Endodermal cell (in vitro differentiated cells): Measurements from ENCODE around the gene CLEC4G. TPM values are rescaled to one million over a fixed set of nuclear protein-coding genes. Genes with fewer than 3 reads are reported as not detected.

Source experiments
- DNase-seq: peaks from one replicate; pipeline ENCODE4 v3.0.0-alpha.2; 2017
- H3K27ac ChIP-seq: 2 replicates; pipeline ENCODE4 v1.5.1; 2013; ENCODE audit warnings: mild to moderate bottlenecking, low read depth, low read length, moderate library complexity
- H3K27me3 ChIP-seq: 2 replicates; pipeline ENCODE4 v1.6.1; 2013; ENCODE audit warnings: mild to moderate bottlenecking, low read length, moderate library complexity; ENCODE audit not compliant: insufficient read depth, control insufficient read depth, poor library complexity, severe bottlenecking
- H3K36me3 ChIP-seq: 2 replicates; pipeline ENCODE4 v1.7.0; 2013; ENCODE audit warnings: mild to moderate bottlenecking, low read length, moderate library complexity; ENCODE audit not compliant: control insufficient read depth, insufficient read depth
- H3K4me1 ChIP-seq: one replicate; pipeline ENCODE4 v1.7.0; 2013; ENCODE audit warnings: low read length; ENCODE audit not compliant: control insufficient read depth, insufficient read depth
- H3K4me3 ChIP-seq: 2 replicates; pipeline ENCODE4 v1.5.1; 2013; ENCODE audit warnings: mild to moderate bottlenecking, low read length, moderate library complexity
- H3K9ac ChIP-seq: 2 replicates; pipeline ENCODE4 v1.6.1; 2013; ENCODE audit warnings: mild to moderate bottlenecking, low read length, moderate library complexity; ENCODE audit not compliant: poor library complexity, severe bottlenecking; ENCODE audit errors: extremely low read depth
- H3K9me3 ChIP-seq: 2 replicates; pipeline ENCODE4 v1.6.1; 2013; ENCODE audit warnings: mild to moderate bottlenecking, low read length, moderate library complexity; ENCODE audit not compliant: control insufficient read depth
- H3K27ac Mint-ChIP-seq: 2 replicates; pipeline ENCODE4 v1.8.0; 2020; ENCODE audit warnings: mixed read lengths
- H3K27me3 Mint-ChIP-seq: 2 replicates; pipeline ENCODE4 v1.8.0; 2021; ENCODE audit warnings: mild to moderate bottlenecking, mixed read lengths; ENCODE audit not compliant: insufficient read depth
- H3K36me3 Mint-ChIP-seq: 2 replicates; pipeline ENCODE4 v1.8.0; 2020; ENCODE audit warnings: low read depth, mixed read lengths
- H3K4me1 Mint-ChIP-seq: 2 replicates; pipeline ENCODE4 v1.8.0; 2020; ENCODE audit warnings: mixed read lengths
- H3K4me3 Mint-ChIP-seq: 2 replicates; pipeline ENCODE4 v1.8.0; 2020; ENCODE audit warnings: mild to moderate bottlenecking, moderate library complexity, mixed read lengths
- H3K9me3 Mint-ChIP-seq: 2 replicates; pipeline ENCODE4 v1.8.0; 2020; ENCODE audit warnings: mild to moderate bottlenecking, mixed read lengths
- WGBS, 2 experiments: methylation state at CpG; one replicate each; pipeline versions ENCODE4 v1.1.5 to v1.1.7; 2013; ENCODE audit warnings: missing lambda C conversion rate in 2 of 2, mixed read lengths in 1 of 2; ENCODE audit not compliant: insufficient coverage in 1 of 2, insufficient read length in 1 of 2; 5-methylcytosine and 5-hydroxymethylcytosine counted together
- total RNA-seq, 2 donors: library from RNA; stranded (reverse); fragmentation: NEBNext Ultra II Directional in 1 of 2; extraction: Animal tissue kit (Norgen Biotek cat#: 25700) in 1 of 2; gene quantifications; 2 replicates in 1 of 2; 3 replicates in 1 of 2; pipeline ENCODE4 v1.2.1, GENCODE V29; 2021
- TF ChIP-seq, protein P1 (sequence below): fragments of 200-600 bp; sonication (generic); conservative IDR thresholded peaks from 2 replicates; pipeline ENCODE4 v1.5.0; 2021; ENCODE audit warnings: antibody characterized with exemption, mild to moderate bottlenecking

Gene CLEC4G
- total RNA-seq, 2 donors from 2014 or later: not detected

DNA sequence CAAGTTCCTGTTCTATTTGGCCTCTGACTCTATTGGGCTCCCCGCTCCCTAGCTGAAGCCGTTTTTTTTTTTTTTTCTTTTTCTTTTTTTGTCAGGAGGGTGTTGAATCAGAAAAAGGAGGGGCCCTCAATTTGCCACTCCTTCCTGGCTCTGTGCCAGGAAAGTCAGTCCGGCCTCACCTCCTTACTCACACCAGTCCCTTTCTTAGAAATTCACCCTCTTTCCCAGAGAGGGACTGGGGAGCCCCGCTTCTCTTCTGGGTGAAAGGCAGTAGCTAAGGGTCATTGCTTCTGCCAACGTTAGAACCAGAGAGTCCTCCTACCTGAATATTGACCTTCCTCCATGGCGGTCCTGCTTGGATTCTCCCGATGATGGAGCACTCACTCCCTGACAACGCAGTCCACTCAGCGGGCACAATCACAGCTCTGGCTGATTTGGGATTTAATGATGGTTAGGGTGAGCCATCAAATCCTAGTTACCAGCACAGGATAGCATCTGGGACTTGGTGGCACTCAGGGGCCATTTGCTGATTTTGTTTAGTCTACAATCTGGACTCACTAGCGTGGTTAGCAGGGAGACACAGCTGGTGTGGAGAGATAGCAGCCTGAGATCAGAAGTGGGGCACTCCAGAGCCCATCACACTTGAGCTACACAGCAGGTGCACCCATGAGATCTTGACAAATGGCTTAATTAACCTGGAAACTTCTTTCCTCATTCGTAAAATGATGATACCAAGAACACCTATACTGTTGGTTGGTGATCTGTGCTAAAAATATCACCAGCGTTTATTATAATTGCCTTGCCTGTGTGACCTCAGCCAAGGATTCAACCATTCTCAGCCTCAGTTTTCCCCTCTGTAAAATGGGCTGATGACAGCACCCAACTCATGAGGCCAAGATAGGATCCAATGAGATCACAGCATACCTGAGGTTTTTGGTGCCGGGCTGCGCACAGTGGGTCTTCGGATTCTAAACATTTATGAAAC, 32.2 kb downstream of the CLEC4G start:
- Histone ChIP-seq H3K4me3 (no peak overlapping the region), H3K27ac (no peak overlapping the region), H3K9ac (no peak overlapping the region), H3K4me1 (no peaks in the 10 kb centered on the region), H3K9me3 (no peaks in the 10 kb centered on the region), H3K27me3 (peaks cover 9% of the 10 kb centered on the region), H3K36me3 (no peaks in the 10 kb centered on the region)
- H3K9me3 Mint-ChIP-seq: no peaks in the 10 kb centered on the region
- no peaks in the 10 kb centered on the region for H3K4me1 Mint-ChIP-seq
- no peak for DNase-seq
- no peaks in the 10 kb centered on the region for H3K36me3 Mint-ChIP-seq
- 81 to 83% methylated on average over 7 to 15 of the region's 15 CpGs for whole genome bisulfite sequencing, 2 experiments
- H3K27ac Mint-ChIP-seq: no peak overlapping the region
- TF ChIP-seq, protein P1, sequence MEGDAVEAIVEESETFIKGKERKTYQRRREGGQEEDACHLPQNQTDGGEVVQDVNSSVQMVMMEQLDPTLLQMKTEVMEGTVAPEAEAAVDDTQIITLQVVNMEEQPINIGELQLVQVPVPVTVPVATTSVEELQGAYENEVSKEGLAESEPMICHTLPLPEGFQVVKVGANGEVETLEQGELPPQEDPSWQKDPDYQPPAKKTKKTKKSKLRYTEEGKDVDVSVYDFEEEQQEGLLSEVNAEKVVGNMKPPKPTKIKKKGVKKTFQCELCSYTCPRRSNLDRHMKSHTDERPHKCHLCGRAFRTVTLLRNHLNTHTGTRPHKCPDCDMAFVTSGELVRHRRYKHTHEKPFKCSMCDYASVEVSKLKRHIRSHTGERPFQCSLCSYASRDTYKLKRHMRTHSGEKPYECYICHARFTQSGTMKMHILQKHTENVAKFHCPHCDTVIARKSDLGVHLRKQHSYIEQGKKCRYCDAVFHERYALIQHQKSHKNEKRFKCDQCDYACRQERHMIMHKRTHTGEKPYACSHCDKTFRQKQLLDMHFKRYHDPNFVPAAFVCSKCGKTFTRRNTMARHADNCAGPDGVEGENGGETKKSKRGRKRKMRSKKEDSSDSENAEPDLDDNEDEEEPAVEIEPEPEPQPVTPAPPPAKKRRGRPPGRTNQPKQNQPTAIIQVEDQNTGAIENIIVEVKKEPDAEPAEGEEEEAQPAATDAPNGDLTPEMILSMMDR: no peak
- peaks cover 29% of the 10 kb centered on the region for H3K27me3 Mint-ChIP-seq
- no peak overlapping the region for H3K4me3 Mint-ChIP-seq

DNA sequence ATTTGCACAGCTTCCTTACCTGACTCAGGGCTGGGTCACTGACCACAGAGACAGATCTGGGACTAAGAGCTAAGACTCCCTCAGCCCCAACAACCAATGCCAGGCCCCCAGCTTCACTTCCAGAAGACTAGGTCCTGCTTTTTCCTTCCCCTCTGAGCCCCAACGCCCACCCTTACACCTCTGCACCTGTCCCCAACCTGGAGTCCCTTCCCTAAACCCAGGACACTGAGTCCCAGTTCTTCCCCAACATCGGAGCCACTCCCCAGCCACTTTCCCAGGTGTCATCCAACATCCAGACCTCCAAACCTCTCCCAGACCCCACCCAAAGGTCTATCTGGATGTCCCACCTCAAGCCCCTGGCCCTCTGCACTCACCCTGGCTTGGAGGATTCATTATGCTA, 32.9 kb downstream of the CLEC4G start:
- peaks cover 28% of the 10 kb centered on the region for H3K27me3 Mint-ChIP-seq
- 68% methylated on average over 2 of the region's 2 CpGs; no CpG with 5 or more reads in 1 of the 2 experiments for WGBS, 2 experiments
- peaks cover 9% of the 10 kb centered on the region for H3K27me3 ChIP-seq
- H3K9ac ChIP-seq: no peak overlapping the region
- H3K36me3 ChIP-seq: no peaks in the 10 kb centered on the region
- H3K4me1 Mint-ChIP-seq: no peaks in the 10 kb centered on the region
- H3K27ac Mint-ChIP-seq: no peak overlapping the region
- no peak overlapping the region for H3K4me3 ChIP-seq
- TF ChIP-seq, protein P1: no peak
- no peaks in the 10 kb centered on the region for H3K36me3 Mint-ChIP-seq
- H3K4me1 ChIP-seq: no peaks in the 10 kb centered on the region
- no peaks in the 10 kb centered on the region for H3K9me3 Mint-ChIP-seq
- no peak overlapping the region for H3K4me3 Mint-ChIP-seq
- H3K27ac ChIP-seq: no peak overlapping the region
- no peak for DNase-seq
- H3K9me3 ChIP-seq: no peaks in the 10 kb centered on the region

DNA sequence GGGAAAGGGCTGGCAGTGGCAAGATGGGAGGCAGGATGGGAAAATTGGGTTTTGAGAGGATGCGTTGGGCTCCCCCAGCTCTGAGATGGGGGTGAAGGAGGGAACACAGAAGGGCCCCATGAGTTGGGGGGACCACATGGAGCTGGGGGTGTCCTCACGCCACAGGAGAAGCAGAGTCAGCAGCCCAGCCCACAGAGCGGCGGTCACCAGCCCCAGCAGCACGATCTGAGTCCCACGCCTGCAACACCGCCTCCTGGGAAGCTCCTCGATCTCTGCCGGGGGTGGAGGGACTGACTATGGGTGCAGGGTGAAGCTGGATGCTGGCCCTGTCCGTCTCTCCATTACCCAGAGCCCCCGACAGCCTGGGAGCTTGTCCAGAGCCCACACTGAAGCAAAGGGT, 33.3 kb downstream of the CLEC4G start:
- no peaks in the 10 kb centered on the region for H3K36me3 Mint-ChIP-seq
- Histone ChIP-seq H3K4me1 (no peaks in the 10 kb centered on the region), H3K36me3 (no peaks in the 10 kb centered on the region), H3K9me3 (no peaks in the 10 kb centered on the region), H3K27ac (no peak overlapping the region), H3K9ac (no peak overlapping the region), H3K27me3 (peaks cover 9% of the 10 kb centered on the region), H3K4me3 (no peak overlapping the region)
- no peak overlapping the region for H3K27ac Mint-ChIP-seq
- TF ChIP-seq, protein P1: no peak
- H3K4me3 Mint-ChIP-seq: no peak overlapping the region
- DNase-seq: no peak
- peaks cover 26% of the 10 kb centered on the region for H3K27me3 Mint-ChIP-seq
- no peaks in the 10 kb centered on the region for H3K4me1 Mint-ChIP-seq
- no peaks in the 10 kb centered on the region for H3K9me3 Mint-ChIP-seq
- 63 to 71% methylated on average over 9 to 11 of the region's 11 CpGs for WGBS, 2 experiments
